KOPT-K1 (cell line): ENCODE measurements around the gene UBR4.

Experiments used
- H3K27ac ChIP-seq: fragments of 200-600 bp; sonication (generic); 2 replicates; pipeline ENCODE4 v1.5.1; 2016; ENCODE audit warnings: antibody characterized with exemption, mild to moderate bottlenecking, low read depth, low read length; ENCODE audit not compliant: poor library complexity, severe bottlenecking
- H3K36me3 ChIP-seq: fragments of 200-600 bp; sonication (generic); 2 replicates; pipeline ENCODE4 v1.5.1; 2017; ENCODE audit warnings: antibody characterized with exemption, mild to moderate bottlenecking, low read length, moderate library complexity; ENCODE audit not compliant: insufficient read depth
- H3K9me3 ChIP-seq: fragments of 200-600 bp; sonication (generic); 2 replicates; pipeline ENCODE4 v1.5.1; 2017; ENCODE audit warnings: antibody characterized with exemption, low read length, mild to moderate bottlenecking; ENCODE audit not compliant: insufficient read depth, poor library complexity, severe bottlenecking

UBR4 gene

DNA sequence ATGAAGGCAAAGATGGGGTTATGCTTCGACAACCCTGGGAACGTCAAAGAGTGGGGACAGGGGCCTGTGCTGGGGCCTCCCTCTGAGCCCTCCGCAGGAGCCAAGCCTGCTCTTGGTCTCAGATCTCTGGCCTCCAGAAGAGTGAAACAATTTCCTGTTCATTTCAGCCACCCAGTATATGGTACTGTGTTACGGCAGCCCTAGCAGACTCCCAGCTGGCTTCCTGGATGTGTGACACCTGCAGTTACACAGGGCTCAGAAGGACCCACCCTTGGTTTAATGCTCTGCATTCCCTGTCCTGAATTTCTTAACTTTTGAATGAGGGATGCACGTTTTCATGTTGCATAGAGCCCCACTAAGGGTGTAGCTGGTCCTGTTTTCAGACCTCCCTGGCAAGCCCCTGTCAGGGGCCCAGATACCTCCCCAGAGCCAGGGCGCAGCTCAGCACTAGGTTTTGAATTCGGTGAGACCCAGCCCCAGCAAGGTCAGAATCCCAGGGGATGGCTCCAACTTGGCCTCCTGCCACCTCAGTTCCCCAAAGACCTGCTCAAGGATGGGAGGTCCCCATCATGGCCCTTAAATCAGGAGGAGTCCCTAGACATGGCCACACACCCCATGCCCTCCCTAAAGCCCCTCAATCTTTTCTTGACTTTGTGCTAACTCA, 174.6 kb downstream of the UBR4 start:
- H3K36me3 ChIP-seq, result no peaks in the 10 kb centered on the region
- no peak overlapping the region for H3K27ac ChIP-seq
- no peaks in the 10 kb centered on the region for H3K9me3 ChIP-seq

DNA sequence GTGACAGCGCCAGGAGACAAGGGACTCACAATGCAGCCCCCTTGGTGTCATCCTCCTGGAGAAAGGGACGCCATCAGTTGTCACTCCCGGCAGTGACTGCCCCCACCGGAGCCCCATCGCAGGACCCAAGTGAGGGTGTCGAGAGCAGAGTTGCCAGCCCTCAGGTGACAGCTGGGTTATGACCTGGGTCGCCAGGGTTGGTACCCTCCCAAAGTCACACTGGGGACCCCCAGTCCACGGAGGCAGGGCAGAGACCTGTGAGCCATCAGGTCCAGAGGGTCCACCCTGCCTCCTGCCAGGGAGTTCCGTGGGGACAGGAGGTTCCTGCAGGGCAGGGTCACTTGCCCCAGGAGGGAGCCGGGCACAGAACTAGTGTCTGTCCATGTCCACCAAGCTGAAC, 175.3 kb downstream of the UBR4 start:
- Histone ChIP-seq H3K9me3 (no peaks in the 10 kb centered on the region), H3K27ac (no peak overlapping the region), H3K36me3 (no peaks in the 10 kb centered on the region)

DNA sequence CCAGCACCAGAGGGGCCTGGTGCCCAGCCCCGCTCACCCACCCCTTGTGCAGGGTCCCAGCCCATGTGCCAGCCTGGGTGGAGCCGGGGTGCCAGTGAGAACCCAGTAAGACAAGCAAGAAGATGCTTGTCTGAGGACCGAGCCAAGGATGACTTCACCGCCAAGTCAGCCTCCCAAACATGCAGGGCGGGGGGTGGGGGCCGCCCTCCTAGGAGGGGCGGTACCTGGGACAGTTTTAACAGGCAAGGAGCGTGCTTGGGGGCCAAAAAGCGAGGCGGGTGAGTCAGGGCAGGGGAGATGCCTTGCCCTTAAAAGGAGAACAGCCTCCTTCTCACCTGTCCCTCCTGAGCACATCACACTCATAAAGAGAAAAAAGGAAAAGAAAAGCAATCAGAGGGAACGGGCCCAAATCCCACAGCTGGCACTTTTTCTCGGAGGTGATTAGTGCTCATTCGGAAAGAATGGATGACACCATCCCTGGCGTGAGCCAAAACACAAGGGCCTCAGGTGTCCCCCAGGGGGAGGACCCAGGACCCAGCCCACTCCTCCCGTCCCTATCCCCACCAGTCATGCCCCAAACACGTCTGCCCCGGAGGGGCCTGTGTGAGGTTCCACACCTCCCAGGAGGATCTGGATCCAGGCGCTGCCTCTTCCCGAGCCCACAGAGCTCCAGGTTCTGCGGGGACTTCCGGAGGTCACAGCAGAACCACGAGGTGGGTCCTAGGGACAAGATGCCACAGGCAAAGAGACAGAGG, 176.0 kb downstream of the UBR4 start:
- H3K27ac ChIP-seq, result no peak overlapping the region
- no peaks in the 10 kb centered on the region for H3K36me3 ChIP-seq
- H3K9me3 ChIP-seq, result no peaks in the 10 kb centered on the region

DNA sequence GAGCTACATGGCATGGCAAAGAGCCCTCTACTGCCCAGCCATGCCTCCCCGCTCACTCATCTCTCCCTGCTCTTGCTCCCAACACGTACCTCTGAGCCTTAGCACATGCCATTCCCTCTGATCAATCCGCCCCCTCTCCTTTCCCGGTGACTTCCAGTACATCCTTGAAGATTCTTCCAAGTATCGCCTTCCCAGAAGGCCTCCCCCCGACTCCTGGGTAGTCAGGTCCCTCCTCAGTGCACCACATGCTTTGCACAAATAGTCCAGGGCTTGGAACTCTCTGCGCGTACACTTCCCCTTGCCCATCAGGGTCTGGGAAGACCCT, 176.6 kb downstream of the UBR4 start:
- Histone ChIP-seq H3K9me3 (no peaks in the 10 kb centered on the region), H3K27ac (no peak overlapping the region), H3K36me3 (no peaks in the 10 kb centered on the region)

DNA sequence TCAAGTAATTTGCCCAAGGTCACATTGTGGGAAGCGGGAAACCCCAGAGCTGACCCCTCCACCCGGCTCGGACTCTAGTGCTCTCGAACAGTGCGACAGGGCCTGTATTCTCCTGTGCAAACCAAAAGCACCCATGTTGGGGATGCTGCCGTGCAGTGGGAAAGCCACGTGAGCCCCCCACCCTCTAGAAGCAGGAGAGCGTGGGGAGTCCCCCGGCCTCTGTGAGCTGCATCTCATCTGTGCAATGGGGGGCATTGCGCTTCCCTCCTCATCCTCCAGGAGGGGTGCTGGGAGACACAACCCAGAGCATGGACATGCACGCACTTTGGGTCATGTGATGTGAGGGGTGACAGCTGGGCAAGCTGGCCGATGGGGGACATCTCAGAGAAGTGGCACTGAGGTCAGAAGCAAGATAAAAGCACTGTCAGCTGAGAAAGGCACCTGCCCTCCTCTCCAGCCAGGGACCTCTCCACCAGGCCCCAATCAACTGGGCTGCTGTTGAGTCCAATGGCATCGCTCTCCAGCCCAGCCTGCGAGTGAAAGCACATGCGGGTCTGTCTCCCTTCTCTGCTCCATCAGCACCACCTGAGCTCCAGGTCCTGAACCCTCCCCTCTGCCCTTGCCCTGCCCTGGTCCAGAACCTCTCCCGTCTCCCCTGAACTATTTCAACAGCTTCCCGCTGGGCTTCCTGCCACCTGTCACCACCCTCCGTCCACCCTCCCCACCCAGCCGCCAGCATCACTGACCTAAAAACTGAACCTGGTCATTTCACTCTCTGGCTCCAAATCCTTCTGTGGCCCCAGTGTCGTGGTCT, 177.2 kb downstream of the UBR4 start:
- Histone ChIP-seq H3K36me3 (no peaks in the 10 kb centered on the region), H3K9me3 (no peaks in the 10 kb centered on the region), H3K27ac (no peak overlapping the region)

DNA sequence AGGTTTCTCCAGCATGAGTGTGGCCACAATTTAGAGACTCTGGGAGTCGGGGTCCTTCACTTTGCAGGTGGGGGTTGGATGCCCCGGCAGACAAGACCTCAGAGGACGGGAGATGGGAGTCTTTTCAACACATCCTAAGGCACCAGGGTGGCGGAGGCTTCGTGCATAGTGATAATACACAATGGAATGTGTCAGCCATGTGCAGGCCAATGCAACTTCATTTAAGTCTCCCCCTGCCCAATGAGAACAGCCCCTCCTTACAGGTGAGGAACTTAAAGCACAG, 177.7 kb downstream of the UBR4 start:
- Histone ChIP-seq H3K9me3 (no peaks in the 10 kb centered on the region), H3K27ac (no peak overlapping the region), H3K36me3 (no peaks in the 10 kb centered on the region)

DNA sequence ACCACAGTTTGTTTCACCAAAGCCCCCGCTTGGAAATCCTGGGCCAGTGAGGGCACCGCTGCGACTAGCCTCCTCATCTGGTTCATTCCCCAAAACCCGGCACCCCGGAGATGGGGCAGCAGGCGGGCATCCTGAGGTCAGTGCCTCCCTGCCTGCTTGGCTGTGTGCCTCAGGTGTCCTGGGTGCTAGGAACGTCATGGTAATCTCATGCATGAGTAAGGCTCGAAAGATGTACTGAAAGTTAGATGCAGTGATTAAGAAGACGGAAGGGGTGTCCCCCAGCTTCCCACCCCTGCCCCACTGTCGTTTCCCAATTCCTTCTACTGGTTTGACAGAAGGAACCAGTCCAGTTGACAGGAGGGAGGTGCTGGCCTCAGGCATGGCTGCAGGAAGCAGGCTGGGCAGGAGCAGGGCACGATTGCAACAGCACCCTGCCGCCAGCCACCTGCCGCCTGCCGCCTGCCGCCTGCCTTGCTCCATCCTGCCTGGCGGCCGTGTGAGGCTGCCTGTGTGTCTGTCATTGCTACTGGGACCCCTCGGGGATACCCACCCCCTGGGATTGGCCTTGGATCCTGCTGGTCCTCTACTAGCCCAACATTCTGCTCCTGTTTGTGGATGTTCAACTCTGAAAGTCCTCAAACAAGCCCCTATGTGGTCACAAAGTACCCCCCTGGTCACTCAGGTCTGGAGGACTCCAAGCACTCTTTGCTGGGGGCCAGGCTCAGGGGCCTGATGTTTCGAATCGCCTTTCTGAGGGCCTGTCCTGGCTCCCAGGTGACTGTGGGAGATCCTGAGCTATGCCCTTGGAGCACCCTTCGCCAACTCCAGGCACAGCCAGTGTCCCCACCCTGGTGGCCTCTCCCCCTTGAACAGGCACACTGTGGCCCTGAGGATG, 180.6 kb downstream of the UBR4 start:
- Histone ChIP-seq H3K9me3 (peaks cover 7% of the 10 kb centered on the region), H3K27ac (no peak overlapping the region), H3K36me3 (no peaks in the 10 kb centered on the region)

DNA sequence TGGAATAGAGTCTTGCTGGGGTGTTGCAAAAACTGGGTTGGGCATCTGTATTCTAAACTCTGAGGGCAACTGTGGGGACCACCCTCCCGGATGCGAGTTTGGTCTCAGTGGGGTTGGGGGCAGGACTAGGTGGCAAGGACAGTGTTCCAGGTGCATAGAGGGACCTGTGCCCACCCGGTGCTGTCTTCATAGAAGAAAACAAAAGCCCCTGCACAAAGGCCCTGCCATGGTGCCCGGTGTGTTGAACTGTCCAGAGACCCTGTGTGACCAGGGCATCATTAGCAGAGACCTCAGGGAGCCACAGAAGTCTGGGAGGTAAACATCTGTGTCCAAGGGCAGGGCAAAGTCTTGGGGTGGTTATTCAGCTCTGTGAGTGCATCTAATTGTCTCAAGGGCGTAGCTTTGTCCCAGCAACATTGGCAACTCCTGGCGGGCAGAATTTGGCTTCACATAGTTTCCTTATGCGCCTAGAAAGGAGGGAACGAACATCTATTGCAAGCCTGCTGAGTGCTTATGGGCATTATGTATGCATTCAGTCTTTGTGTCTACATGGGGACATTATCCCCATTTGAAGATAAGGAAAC, 181.4 kb downstream of the UBR4 start:
- H3K9me3 ChIP-seq, result peaks cover 15% of the 10 kb centered on the region
- no peak overlapping the region for H3K27ac ChIP-seq
- no peaks in the 10 kb centered on the region for H3K36me3 ChIP-seq

DNA sequence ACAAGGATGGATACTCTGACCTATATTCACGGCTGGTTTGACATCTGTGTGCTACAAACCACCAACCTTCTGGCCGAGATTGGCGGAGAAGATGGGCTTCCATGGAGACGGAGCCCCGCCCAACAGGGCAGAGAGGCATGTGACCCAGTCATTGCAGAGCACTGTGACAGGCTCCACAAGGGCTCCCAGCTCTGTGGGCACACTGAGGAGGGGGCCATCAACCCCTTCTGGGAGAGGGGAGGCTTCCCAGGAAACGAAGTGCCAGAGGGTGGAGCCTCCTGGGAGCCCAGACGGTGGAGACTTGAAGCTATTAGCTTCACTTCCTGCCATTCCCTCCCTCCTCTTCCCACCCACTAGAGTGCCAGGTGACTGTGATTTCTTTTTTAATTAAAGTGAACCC, 182.0 kb downstream of the UBR4 start:
- Histone ChIP-seq H3K27ac (no peak overlapping the region), H3K9me3 (peaks cover 15% of the 10 kb centered on the region), H3K36me3 (no peaks in the 10 kb centered on the region)
